HG03520 (cell line): ENCODE results near the gene ZKSCAN7.
"Not testable (repeated sequence)": the region's sequence is repeated elsewhere in the genome, so short reads cannot be mapped to it uniquely, and the experiment has no call there.

Experiments
- ATAC-seq: cut with Tn5 transposase; IDR thresholded peaks from one replicate; pipeline ENCODE4 v1.9.1; 2021; ENCODE audit warnings: mild to moderate bottlenecking, moderate library complexity; ENCODE audit not compliant: unreplicated experiment

The ZKSCAN7 gene

GRCh38 chr3:44554626-44555592 lies at the start of gene ZKSCAN7:
ZKSCAN7 (plus strand) TSS chr3:44555193; CDS start chr3:44557048, 1,855 bp downstream.
- peak; percentile 51 for ATAC-seq

GRCh38 chr3:44506556-44506955 lies 48.4 kb upstream of the ZKSCAN7 start:
- no peak for ATAC-seq

DNA sequence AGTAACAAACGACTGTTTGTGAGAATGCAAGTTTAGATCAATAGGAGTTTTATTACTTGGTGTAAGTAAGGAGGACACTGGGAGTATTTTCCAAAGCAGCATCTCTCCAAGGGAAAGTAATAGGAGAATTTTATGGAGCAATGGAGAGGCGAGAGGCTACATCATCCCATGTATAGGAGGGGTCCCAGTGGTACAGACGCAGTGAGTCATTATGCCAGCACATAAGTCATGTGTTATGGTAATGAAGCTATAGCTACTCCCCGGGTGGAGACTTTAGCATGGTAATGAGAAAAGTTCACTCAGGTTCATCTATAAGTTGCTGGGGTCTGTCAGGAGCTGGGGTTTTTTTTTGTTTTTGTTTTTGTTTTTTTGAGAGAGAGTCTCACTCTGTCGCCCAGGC lies 48.0 kb upstream of the ZKSCAN7 start:
- no peak for ATAC-seq

GRCh38 chr3:44509393-44509921 lies 45.5 kb upstream of the ZKSCAN7 start:
- no peak for ATAC-seq

DNA sequence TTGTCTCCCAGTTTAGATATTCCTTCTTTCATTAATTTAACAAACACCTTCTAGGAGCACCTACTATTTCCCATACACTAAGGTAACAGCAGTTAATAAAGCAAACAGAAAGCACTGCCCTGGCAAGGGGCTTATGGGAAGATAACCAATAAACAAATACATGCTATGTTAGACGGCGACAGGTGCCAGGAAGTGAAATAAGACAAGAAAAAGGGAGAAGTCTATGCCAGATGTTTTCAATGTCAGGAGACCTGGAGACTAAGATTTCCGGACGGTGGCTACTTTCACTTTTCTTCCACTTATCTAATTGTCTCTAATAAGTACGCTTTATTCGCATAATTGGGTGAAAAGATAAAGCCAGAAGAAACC lies 45.0 kb upstream of the ZKSCAN7 start:
- peak; percentile 26 for ATAC-seq

GRCh38 chr3:44511238-44511566 lies 43.8 kb upstream of the ZKSCAN7 start:
- ATAC-seq = no peak

DNA sequence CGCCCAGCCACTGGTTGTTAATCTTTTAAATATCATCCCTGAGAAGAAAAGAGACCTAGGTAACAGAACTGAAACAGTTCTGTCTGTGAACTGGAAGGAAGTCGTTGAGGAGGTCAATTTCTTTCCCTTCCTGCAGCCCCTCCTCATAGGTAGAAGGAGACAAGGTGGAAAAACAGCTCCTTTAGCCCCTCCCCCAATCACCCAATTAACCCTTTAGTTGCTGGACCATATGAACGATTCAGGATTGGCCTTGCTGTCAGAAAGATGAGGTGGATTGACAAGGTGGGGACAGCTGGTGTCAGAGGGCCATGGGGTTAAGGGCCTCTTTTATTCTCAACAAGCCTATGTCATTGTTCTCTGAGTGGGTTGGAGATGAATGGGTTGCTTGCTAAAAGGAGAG lies 41.5 kb upstream of the ZKSCAN7 start:
- no peak for ATAC-seq

DNA sequence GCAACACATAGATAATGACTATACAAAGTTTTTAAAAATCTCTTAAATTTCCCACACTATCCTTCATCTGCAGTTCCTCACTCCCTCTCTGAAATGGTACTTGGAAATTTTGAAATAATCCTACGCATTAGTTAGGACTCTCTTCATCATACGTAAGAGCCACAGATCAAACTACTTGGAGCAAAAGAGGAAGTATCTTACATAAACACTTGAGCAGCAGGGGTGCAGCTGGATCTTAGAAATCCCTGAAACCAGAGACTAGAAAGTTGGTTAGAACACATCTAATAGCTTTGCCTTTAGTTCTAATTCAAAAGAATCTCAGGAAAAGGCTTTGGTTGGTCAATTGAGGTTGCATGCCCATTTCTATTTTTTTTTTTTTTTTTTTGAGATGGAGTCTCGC lies 38.8 kb upstream of the ZKSCAN7 start:
- no peak for ATAC-seq

DNA sequence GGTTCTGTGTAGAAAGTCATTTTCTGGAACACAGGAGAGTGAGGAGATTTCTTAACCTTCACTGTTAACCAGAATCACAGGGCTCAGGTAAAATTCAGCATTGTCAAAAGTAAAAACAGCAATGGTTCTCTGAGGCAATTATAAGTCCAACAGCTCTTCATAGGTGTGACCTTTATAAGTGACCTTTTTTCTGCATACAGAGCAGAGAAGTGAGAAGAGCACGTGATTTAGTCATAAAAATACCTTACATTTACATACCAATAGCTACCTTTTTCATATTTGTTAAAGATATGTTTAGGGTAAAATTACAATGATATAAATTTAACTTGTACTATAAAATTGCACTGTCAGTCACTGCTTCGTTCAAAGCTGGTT lies 36.2 kb upstream of the ZKSCAN7 start:
- no peak for ATAC-seq

DNA sequence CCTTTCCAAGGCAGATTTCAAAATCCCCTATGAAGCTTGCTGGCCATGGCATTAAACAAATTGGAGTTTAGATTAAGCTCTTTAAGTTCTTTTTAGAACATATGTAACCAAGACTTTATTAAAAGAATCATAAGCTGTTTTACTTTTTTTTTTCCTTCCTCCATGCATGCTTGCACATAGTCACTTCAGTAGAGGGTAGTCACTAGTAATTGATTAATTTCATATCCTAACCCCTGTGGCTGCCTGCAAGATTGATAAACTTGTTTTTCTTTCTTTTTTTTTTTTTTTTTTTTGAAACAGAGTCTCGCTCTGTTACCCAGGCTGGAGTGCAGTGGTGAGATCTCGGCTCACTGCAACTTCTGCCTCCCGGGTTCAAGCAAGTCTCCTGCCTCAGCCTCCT lies 33.3 kb upstream of the ZKSCAN7 start:
- no peak for ATAC-seq

DNA sequence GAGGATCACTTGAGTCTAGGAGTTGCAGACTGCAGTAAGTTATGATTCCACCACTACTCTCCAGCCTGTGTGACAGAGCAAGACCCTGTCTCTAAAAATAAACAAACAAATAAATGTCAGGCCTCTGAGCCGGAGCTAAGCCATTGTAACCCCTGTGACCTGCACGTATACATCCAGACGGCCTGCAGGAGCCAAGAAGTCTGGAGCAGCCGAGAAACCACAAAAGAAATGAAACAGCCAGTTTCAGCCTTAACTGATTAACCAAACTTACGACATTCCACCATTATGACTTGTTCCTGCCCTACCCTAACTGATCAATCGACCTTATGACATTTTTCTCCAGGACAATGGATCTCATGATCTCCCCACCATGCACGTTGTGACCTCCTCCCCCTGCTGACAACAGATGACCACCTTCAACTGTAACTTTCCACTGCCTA lies 32.5 kb upstream of the ZKSCAN7 start:
- no peak for ATAC-seq

GRCh38 chr3:44525060-44525459 lies 29.9 kb upstream of the ZKSCAN7 start:
- ATAC-seq = no peak

- ATAC-seq = no peak
Observed at GRCh38 chr3:44529927-44530326, 25.1 kb upstream of the ZKSCAN7 start.

GRCh38 chr3:44530911-44531310 lies 24.1 kb upstream of the ZKSCAN7 start:
- no peak for ATAC-seq

DNA sequence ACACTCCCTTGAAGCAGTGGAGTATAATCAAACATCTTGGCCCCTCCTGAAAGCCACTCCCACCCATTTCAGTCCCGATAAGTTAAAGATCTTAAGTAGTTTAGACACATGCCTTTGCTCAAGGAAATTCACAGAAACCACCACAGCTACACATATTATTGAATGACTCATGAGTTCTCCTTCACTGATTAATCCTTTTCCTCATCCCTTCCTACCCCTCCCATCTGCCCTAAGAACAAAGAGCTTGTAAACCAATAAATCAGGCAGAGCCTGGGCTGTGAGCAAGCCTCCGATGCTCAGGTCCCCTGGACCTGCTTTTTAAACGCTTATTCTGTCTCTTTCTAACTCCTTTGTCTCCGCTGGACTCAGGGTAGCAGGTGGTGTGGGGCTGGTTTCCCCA lies 20.3 kb upstream of the ZKSCAN7 start:
- not testable (repeated sequence) for ATAC-seq

DNA sequence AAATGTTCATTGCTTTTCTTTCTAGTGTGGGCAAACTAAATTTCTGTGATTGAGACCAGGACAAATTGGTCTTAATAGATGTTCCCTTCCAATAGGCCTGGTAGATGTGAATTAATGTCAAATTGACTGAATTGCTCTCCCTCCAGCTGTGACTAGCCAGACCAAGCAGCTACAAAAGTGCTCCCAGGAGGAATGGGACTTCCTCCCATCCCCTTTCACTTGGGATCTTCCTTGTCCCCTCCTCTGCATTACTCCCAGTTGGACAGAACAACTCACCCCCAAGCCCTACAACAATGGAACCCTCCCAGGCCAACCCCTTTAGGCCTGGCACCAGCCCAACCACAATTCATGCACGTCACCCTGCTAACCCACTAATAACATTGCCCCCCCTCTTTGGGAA lies 19.6 kb upstream of the ZKSCAN7 start:
- ATAC-seq = no peak

DNA sequence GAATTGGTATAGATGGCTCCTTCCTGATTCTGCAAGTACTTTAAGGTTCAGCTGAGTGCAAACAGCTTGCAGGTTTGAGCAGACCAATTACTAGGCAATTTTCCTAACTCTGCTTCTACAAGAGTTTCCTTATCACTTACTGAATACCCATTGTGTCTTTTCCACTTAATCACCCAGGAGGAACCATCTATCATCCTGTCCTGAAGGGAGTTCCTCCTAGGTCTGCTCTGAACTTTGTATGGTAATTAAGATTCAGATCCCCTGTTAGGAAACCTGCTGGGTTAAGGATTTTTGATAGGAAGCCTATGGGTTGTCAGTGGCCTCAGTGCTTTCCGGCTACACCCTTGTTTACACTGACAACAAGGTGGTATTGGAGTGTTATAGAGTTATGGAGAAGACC lies 10.2 kb upstream of the ZKSCAN7 start:
- not testable (repeated sequence) for ATAC-seq

GRCh38 chr3:44555723-44556122 lies 730 bp downstream of the ZKSCAN7 start:
- ATAC-seq = no peak

DNA sequence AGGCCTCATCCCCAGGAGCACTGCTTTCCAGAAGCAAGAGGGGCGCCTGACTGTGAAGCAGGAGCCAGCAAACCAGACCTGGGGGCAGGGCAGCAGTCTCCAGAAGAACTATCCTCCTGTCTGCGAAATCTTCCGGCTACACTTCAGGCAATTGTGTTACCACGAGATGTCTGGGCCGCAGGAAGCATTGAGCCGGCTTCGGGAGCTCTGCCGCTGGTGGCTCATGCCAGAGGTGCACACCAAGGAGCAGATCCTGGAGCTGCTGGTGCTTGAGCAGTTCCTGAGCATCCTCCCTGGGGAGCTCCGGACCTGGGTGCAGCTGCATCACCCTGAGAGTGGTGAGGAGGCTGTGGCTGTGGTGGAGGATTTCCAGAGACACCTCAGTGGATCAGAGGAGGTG lies 2.1 kb downstream of the ZKSCAN7 start:
- no peak for ATAC-seq

DNA sequence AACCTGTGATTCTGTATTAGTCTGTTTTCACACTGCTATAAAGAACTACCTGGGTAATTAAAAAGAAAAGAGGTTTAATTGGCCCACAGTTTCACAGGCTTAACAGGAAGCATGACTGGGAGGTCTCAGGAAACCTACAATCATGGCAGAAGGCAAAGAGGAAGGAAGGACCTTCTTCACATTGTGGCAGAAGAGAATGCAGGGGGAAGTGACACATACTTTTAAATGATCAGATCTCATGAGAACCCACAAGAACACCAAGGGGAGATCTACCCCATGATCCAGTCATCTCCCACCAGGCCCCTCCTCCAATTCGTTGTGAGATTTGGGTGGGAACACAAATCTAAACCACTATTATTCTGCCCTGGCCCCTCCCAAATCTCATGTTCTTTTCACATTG lies 6.1 kb downstream of the ZKSCAN7 start:
- ATAC-seq = no peak

GRCh38 chr3:44562147-44562546 lies 7.2 kb downstream of the ZKSCAN7 start:
- ATAC-seq = no peak

- ATAC-seq = no peak
Observed at GRCh38 chr3:44568561-44568960, 13.6 kb downstream of the ZKSCAN7 start.

GRCh38 chr3:44571024-44571423 lies 16.0 kb downstream of the ZKSCAN7 start:
- no peak for ATAC-seq
